AG08396 (cell line): ENCODE results near the gene RPN2.

ENCODE experiments used
- DNase-seq: peaks from one replicate; pipeline ENCODE4 v3.0.0; 2012; ENCODE audit warnings: low spot score, mixed read lengths

The RPN2 gene

GRCh38 chr20:37243076-37243936 lies 64.2 kb downstream of the RPN2 start:
- DNase-seq = no peak

GRCh38 chr20:37243937-37244571 lies 64.9 kb downstream of the RPN2 start:
- DNase-seq = no peak

- no peak for DNase-seq
Measured at GRCh38 chr20:37244572-37244957, 65.4 kb downstream of the RPN2 start.

GRCh38 chr20:37245216-37246150 lies 66.4 kb downstream of the RPN2 start:
- DNase-seq = no peak

- DNase-seq = no peak
Measured at GRCh38 chr20:37246736-37247135, 67.6 kb downstream of the RPN2 start.

GRCh38 chr20:37247547-37247946 lies 68.4 kb downstream of the RPN2 start:
- DNase-seq = no peak

GRCh38 chr20:37249304-37249703 lies 70.2 kb downstream of the RPN2 start:
- DNase-seq = no peak

GRCh38 chr20:37251825-37252477 lies 72.8 kb downstream of the RPN2 start:
- DNase-seq = no peak

GRCh38 chr20:37253087-37253486 lies 74.0 kb downstream of the RPN2 start:
- DNase-seq = no peak

GRCh38 chr20:37254114-37254878 lies 75.2 kb downstream of the RPN2 start:
- DNase-seq = no peak

- no peak for DNase-seq
Measured at GRCh38 chr20:37256286-37256685, 77.2 kb downstream of the RPN2 start.

GRCh38 chr20:37257530-37257929 lies 78.4 kb downstream of the RPN2 start:
- DNase-seq = no peak

GRCh38 chr20:37257988-37258387 lies 78.9 kb downstream of the RPN2 start:
- DNase-seq = no peak

GRCh38 chr20:37259031-37259430 lies 79.9 kb downstream of the RPN2 start:
- no peak for DNase-seq

GRCh38 chr20:37259865-37260264 lies 80.7 kb downstream of the RPN2 start:
- no peak for DNase-seq

GRCh38 chr20:37260923-37261322 lies 81.8 kb downstream of the RPN2 start:
- DNase-seq = no peak

GRCh38 chr20:37261714-37262113 lies 82.6 kb downstream of the RPN2 start, which contains the start of gene GHRH:
GHRH (minus strand) TSS chr20:37261814; CDS start chr20:37256889, 4,925 bp downstream.
- DNase-seq = no peak

- DNase-seq = no peak
Measured at GRCh38 chr20:37262505-37262904, 83.4 kb downstream of the RPN2 start.

GRCh38 chr20:37263686-37264085 lies 84.6 kb downstream of the RPN2 start:
- DNase-seq = no peak

GRCh38 chr20:37265152-37265551 lies 86.0 kb downstream of the RPN2 start:
- DNase-seq = no peak
